Occipital lobe (tissue), 2 donors: ENCODE data around the gene KISS1. TPM values are rescaled to one million over a fixed set of nuclear protein-coding genes. Genes with fewer than 3 reads are reported as not detected.
A peak's percentile ranks its signal among the peaks of the same experiment; 100 is the strongest.

Experiments
- DNase-seq: peaks from one replicate; lab custom pipeline; 2025; lab: John Stamatoyannopoulos, UW
- total RNA-seq: library from RNA; depleted of rRNA; stranded (reverse); fragments of >200 nt; gene quantifications from one replicate; pipeline ENCODE4 v1.2.3, GENCODE V29; 2014

The KISS1 gene
- total RNA-seq, 1 donor from 2014 or later, result not detected

GRCh38 chr1:204192589-204193352 lies 3.5 kb downstream of the KISS1 start:
- no peak for DNase-seq

- DNase-seq, result no peak
These were observed 4.2 kb downstream of the KISS1 start for GRCh38 chr1:204192046-204192445.

- DNase-seq, result no peak
These were observed 4.8 kb downstream of the KISS1 start for GRCh38 chr1:204191456-204191855.

- DNase-seq, result no peak
These were observed 5.8 kb downstream of the KISS1 start for GRCh38 chr1:204190212-204191211.

DNA sequence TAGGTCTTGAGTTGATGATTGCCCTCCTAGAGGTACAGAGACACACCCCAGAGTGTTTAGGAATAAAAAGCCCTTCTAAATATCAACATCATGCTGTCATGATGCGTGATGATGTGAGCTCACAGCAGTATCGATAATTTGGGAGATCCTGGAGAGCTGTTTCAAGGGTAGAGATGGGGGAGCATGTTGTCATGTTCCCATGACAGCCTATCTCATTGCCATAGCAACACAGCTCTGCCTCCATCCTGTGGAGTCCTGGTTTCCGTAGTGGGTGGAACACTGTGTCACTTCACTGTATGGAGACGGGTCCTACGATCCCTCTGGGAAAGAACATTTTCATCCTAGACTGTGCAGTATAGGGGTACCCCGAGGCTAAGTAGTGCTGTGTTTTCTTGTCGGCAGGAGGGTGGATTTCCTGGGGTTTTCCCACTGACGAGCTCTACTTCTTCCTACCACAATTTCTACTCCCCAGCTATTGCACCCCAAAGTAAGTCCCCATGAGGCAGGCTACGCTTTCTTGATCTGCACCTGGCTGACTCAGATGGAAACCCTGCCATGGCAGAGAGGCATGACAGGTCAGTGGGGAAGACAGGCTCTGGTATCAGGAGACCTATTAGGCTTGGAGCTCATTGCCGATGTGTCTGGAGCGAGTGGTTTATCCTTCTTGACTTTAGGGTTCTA lies 7.2 kb downstream of the KISS1 start:
- peak; percentile 23 for DNase-seq

GRCh38 chr1:204186597-204186996 lies 9.7 kb downstream of the KISS1 start:
- DNase-seq, result no peak

- no peak for DNase-seq
These were observed 15.2 kb downstream of the KISS1 start for GRCh38 chr1:204181116-204181515.

DNA sequence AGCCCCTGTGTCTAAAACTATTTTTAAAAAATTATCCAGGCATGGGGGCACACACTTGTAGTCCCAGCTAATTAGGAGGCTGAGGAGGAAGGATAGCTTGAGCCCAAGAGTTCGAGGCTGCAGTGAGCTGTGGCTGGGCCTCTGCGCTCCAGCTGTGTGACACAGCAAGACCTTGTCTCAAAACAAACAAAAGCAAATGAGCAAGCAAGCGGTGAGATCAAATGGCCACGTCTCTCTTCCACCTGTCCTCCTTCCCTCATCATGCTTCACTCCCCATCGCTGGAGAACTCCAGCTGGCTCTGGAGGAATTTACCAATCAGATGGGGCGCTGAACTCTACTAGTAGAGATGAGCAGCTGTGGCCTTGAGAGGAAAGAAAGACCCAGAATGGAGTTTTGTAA lies 16.2 kb downstream of the KISS1 start:
- no peak for DNase-seq

DNA sequence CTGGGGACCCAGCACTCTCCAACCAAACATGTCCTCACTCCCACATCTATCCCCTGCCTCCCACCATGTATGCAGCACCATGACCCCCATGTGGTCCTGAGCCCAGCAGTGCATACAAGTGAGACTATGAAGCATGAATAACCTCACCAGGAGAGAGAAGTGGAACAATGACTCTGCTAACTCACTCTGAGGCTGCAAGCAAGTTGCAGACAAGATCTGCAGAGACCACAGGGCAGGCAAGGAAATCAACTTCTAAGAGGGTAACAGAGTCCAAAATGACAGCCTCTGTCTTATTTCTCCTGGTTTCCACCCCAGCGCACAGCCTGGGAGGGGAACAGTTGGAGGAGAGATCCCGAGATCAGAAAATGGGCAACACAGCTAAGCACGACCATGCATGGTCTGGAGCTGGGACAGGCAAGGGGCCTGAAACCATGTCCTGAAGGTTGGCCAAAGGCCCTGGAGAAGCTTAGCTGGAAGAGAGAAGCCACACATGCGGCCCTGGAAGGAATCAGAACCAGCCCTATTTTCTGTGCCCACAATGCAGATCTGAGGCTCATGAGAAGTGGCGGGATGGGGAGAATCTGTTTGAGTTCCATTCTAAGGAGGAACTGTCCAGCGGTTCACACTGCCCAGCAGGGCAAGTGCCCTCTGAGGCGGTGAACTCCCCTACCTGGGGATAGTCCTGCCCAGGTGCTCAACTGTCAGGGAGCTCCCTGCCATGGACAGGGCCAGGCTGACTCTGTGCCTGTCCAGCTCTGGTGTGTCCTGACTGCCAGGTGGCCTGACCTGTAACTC lies 17.6 kb downstream of the KISS1 start:
- DNase-seq, result no peak

DNA sequence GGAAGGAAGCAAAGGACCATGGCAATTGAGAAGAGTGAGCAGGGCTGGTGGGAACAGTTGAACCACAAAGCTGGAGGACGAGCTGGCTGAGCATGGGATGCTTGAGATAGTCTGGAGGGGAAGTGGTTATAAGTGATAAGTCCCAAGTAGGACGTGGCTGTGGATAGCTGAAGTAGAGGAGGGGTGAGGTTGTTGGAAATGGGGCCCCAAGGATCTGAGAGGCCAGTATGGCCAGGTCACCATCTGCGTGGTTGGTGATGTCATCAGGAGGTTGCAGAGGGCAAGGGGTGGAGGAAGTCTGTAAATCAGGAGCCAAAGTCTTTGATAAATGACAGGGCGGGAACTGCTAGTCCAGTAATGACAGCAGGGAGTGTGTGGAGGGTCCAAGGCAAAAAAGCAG lies 19.2 kb downstream of the KISS1 start:
- DNase-seq, result no peak

GRCh38 chr1:204176049-204176448 lies 20.2 kb downstream of the KISS1 start:
- no peak for DNase-seq

- DNase-seq, result no peak
These were observed 21.3 kb downstream of the KISS1 start for GRCh38 chr1:204174958-204175357.

DNA sequence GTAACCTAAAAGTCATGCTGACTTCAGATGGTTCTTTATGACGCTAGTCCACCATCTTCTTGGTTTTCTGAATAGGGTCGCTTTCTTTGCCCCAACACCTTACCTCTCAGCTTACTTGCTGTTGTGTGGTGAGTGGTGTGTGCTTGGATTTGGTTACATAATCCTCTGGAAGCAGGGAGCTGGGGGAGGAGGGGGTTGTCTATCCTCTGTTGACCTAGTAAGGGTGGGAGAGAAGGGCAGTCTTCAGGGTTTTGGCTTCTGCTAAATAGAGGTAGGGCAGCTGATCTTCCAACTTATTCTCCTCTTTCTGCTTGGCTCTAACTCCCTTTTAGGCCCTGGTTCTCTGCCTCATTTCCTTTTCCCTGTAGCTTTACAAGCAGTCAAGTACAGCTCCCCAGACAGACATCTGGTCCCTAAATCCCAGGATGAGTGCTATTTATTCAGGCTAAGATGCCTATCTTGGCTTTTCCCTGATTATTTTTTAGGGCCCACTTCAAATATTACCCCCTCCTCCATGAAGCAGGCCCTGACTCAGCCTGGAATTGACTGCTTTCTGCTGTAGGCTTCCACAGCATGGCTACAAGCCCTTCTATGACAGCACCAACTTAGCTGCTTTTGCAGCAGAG lies 23.8 kb downstream of the KISS1 start:
- DNase-seq, result no peak

- DNase-seq, result no peak
These were observed 24.5 kb downstream of the KISS1 start for GRCh38 chr1:204171751-204172178.

DNA sequence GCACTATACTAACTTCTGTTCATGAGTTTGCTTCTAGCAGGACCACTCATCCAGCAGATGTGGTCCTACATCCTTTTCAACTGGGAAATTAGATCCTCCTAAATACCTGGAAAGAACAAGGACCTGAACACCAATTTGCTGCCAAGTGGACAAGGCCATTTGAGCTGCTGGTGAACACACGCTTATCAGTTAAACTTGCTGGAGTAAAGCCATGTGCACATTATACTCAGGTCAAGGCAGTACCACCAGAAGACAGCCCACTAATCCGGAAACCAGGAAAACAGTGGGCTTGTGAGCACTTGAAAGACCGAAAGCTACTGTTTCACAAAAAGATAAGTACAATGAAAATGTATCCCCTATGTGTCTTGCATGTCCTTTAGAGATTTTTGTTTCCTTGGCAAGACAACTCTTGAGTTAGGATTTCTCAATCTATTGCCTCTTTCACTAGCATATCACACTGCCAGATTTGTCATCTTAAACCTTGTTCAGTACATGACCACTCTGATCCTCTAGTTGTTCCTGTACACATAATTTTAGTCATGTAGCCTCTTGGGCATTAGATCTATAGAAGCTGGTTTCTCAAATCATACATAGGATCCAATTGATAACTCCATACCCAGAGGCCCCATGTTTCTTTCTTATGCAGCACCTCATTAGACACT lies 25.7 kb downstream of the KISS1 start:
- DNase-seq, result no peak

GRCh38 chr1:204169858-204170257 lies 26.4 kb downstream of the KISS1 start:
- no peak for DNase-seq

DNA sequence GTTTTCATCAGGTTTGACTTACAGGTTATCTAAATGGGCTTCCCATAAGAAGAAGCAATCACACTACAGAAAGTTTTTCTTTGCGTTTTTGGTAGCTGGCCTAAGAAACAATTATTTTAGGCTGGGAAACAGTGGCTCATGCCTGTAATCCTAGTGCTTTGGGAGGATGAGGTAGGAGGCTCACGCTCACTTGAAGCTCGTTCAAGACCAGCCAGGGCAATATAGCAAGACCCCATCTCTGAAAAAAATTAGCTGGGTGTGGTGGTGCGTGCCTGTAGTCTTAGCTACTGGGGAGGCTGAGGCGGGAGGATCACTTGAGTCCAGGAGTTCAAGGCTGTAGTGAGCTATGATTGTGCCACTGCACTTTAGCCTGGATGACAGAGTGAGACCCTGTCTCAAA lies 28.6 kb downstream of the KISS1 start:
- no peak for DNase-seq

DNA sequence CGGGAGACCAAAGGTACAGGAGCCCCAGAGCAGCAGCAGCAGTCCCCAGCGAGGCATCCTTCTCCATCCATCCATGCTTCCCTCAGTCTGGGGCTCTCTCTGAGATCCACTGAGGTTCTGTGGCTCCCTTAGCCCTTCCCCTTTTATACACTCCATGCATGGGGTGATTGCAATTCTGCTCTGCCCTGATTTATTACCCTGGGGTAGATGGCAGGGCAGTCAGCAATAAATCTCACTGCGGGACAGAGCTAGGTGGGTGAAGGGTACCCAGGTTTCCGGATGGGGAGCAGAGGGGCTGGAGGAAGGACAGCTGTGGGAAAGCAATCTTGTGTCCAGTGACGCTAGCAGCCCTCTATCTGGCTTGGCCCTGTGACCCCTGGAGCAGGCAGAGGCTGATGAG lies 30.1 kb downstream of the KISS1 start, which contains the start of gene REN:
Gene REN, minus strand, starts transcription at position 119 of the 400 bp plus-strand sequence. Its CDS starts 44 bp downstream, at position 75.
- DNase-seq, result no peak

DNA sequence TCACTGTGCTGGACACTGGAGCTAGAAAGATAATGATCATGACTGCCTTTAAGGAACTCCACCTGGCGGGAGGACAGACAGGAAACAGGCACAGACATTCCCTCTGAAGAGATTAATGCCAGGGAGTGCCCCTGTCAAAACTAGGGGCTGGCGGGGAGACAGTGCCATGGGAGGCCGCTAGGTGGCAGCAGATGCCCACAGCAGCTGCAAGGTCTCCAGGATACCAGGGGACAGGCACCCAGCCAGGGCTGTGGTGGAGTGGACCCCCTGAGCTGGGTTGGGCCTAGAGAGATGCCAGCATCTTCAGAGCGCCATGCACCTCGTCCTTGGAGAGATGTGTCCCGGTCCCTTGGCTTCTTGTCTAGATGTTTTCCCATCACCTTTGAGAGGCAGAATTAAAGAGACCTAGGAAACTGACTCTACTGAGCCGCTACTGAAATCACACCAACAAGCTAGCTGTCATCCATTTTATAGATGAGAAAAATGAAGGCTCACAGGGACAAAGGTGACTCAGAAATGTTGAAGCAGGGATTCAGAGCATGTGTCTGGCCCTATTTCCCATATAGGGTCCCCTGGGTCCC lies 33.7 kb downstream of the KISS1 start:
- DNase-seq, result peak; percentile 57
